Measurements from ENCODE around the gene TBC1D1. TPM values are rescaled to one million over a fixed set of nuclear protein-coding genes. Genes with fewer than 3 reads are reported as not detected.

TBC1D1 gene
- total RNA-seq, 1 donor from 2014 or later, result 131 TPM

GRCh38 chr4:37998226-37998625 is 107.3 kb downstream of the TBC1D1 start:
- intact Hi-C loops (cut with DNase I), result no loop called here
- ATAC-seq (no peak), DNase-seq (ENCODE audit: missing footprints) (no peak)

DNA sequence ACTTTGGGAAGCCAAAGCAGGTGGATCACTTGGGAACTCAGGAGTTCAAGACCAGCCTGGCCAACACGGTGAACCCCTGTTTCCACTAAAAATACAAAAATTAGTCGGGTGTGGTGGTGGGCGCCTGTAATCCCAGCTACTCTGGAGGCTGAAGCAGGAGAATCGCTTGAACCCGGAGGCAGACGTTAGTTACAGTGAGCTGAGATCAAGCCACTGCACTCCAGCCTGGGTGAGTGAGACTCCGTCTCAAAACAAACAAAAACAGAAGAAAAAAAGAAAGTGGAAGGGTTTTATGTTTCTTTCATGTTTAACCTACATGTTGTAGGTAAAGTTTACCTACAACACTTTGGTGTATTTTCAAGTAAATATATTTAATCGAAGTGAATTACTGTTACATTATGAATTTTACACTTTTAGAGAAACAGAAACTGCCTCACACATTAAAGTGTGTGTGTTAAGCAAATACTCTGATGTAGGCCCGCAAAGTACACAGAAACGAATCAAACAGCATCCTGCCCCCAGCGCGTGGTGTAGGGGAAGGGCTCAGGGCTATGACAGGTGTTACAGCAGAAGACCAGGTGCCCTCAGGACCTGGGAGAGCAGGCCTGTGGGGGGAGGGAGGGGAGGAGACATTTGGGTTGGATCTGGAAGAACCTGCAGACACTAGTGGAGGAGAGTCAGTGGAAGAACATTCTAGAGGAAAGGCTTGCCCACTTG is 108.3 kb downstream of the TBC1D1 start:
- intact Hi-C loops (cut with DNase I), result no loop called here
- DNase-seq (ENCODE audit: missing footprints) (no peak), ATAC-seq (no peak)

DNA sequence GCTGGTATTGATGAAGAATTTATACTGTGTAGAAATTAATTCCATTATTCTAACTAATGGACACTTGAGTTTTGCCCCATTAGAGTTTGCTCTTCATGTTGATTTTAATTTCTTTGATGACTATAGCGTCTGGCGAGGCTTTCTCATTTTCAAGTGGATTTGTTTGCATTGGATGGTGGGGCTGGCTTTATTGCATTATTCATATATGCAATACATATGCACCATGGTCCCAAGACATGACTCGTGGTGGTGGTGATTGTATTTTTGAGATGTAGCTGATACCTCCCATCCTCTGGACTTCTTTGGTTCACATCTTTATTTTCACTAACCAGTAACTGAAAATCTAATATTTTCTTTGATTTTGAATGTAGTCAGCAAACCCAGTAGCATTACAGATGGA is 109.1 kb downstream of the TBC1D1 start:
- ATAC-seq, result no peak
- DNase-seq (ENCODE audit: missing footprints), result no peak
- intact Hi-C loops (cut with DNase I), result no loop called here

- DNase-seq (ENCODE audit: missing footprints), result no peak
- ATAC-seq, result no peak
- intact Hi-C loops (cut with DNase I), result no loop called here
These were observed 111.0 kb downstream of the TBC1D1 start for GRCh38 chr4:38001927-38002326.

- intact Hi-C loops (cut with DNase I), result no loop called here
- no peak for DNase-seq (ENCODE audit: missing footprints)
- ATAC-seq, result no peak
These were observed 111.7 kb downstream of the TBC1D1 start for GRCh38 chr4:38002451-38003071.

DNA sequence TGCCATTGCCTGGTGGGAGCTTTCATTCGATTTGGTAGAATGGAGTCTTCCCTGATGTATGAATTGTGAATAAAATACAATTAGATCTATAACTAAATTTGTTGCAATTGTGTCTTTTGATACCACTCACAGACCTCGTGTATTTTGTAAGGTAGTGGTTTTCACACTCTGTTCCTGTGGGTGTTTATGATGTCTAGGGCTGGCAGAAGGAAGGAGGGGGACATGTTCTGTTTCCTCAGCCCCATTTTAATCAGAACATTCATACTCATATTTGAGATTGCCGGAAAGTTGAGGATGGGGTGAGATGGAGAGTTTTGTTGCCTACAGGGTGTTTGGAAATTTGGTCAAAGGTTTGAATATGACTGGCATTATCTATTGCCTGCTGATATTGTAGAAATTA is 112.2 kb downstream of the TBC1D1 start:
- ATAC-seq (no peak), DNase-seq (ENCODE audit: missing footprints) (no peak)
- intact Hi-C loops (cut with DNase I), result no loop called here

- DNase-seq (ENCODE audit: missing footprints), result no peak
- intact Hi-C loops (cut with DNase I), result no loop called here
- ATAC-seq, result no peak
These were observed 112.7 kb downstream of the TBC1D1 start for GRCh38 chr4:38003628-38004027.

DNA sequence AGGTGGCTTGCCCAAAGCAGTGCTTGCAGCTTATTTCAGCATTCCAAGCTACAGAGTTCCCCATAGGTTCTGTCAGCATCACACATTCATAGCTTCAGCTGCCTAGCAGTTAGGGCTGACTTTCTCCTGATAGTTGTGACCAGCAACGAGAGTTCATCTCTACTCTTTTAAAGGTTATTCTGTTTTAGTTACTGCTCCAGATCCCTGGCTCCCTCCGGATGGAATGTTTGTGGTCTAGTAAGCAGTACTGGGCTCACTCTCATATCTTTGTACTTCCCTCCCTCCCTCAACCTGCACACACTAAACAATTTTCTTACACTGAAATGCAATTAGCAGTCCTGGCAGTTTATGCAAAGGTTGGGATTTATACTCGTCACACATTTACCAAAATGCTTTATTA is 113.2 kb downstream of the TBC1D1 start:
- no peak for ATAC-seq
- intact Hi-C loops (cut with DNase I), result no loop called here
- DNase-seq (ENCODE audit: missing footprints), result no peak

- intact Hi-C loops (cut with DNase I), result no loop called here
- DNase-seq (ENCODE audit: missing footprints) (no peak), ATAC-seq (no peak)
These were observed 114.0 kb downstream of the TBC1D1 start for GRCh38 chr4:38004887-38005286.

GRCh38 chr4:38005637-38006036 is 114.8 kb downstream of the TBC1D1 start:
- ATAC-seq, result no peak
- intact Hi-C loops (cut with DNase I), result no loop called here
- no peak for DNase-seq (ENCODE audit: missing footprints)

GRCh38 chr4:38007645-38008044 is 116.8 kb downstream of the TBC1D1 start:
- intact Hi-C loops (cut with DNase I), result no loop called here
- ATAC-seq (no peak), DNase-seq (ENCODE audit: missing footprints) (no peak)

GRCh38 chr4:38008571-38009021 is 117.7 kb downstream of the TBC1D1 start:
- intact Hi-C loops (cut with DNase I), result no loop called here
- no peak for DNase-seq (ENCODE audit: missing footprints)
- ATAC-seq, result no peak

- DNase-seq (ENCODE audit: missing footprints) (no peak), ATAC-seq (no peak)
- intact Hi-C loops (cut with DNase I), result no loop called here
These were observed 118.5 kb downstream of the TBC1D1 start for GRCh38 chr4:38009421-38009820.

DNA sequence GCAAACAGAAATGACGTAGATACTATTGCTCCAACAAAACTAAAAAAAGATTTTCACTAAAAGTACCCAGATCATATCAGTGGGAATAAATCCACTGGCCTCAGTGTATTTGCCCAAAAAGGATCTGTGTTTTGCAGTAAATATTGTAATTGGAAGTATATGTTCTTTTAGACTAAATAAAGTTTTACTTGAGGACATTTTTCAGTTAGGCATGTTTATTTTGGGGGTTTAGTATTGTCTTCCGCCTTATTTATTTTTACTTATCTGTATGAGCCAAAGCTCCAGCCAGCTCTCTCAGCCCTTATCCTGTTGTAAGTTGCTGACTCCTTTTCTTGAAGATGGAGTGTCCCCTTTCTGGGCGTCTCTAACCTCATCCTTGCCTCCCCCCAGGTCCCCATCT is 119.1 kb downstream of the TBC1D1 start:
- no peak for ATAC-seq
- intact Hi-C loops (cut with DNase I), result no loop called here
- no peak for DNase-seq (ENCODE audit: missing footprints)

- DNase-seq (ENCODE audit: missing footprints) (no peak), ATAC-seq (no peak)
- intact Hi-C loops (cut with DNase I), result no loop called here
These were observed 120.8 kb downstream of the TBC1D1 start for GRCh38 chr4:38011511-38012162.

GRCh38 chr4:38013461-38014366 is 122.8 kb downstream of the TBC1D1 start:
- DNase-seq (ENCODE audit: missing footprints) (peak; percentile 83), ATAC-seq (peak; percentile 86)
- intact Hi-C loops (cut with DNase I), result no loop called here

DNA sequence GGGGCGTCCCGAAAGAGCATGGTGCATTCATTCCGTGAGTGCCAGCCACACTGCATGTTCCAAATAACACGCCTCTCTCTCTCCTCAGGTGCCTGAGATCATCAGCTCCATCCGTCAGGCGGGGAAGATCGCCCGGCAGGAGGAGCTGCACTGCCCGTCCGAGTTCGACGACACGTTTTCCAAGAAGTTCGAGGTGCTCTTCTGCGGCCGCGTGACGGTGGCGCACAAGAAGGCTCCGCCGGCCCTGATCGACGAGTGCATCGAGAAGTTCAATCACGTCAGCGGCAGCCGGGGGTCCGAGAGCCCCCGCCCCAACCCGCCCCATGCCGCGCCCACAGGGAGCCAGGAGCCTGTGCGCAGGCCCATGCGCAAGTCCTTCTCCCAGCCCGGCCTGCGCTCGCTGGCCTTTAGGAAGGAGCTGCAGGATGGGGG is 123.6 kb downstream of the TBC1D1 start:
- intact Hi-C loops (cut with DNase I), result no loop called here
- peak; percentile 67 for DNase-seq (ENCODE audit: missing footprints)
- ATAC-seq, result peak; percentile 14

DNA sequence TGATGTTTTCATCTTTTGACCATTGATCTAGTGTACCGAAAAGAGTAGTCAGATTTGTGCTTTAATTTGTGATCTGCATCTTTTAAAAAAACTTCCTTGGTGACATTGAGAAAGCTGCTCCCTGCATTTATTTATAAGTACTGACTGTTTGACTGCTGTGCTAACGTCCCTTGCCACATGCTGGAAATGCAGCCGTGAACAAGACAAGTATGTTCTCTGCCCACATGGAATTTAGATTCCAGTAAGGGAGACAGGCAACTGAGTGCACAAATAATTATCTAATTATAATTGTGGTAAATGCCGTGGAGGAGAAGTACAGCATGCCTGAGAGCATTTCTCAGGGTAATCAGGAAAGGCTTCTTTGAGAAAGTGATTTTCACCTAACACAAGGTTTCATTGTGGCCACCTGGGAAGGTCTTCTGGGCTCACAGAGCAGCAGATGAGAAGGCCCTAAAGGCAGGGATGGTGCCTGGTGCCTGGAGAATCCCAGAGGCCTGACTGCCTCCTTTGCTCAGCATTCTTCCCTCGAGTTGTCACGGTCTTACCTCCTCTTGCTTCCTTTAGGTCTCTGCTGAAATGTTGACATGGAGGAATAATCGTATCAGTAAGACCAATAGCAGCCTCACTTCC is 125.1 kb downstream of the TBC1D1 start:
- ATAC-seq (no peak), DNase-seq (ENCODE audit: missing footprints) (no peak)
- intact Hi-C loops (cut with DNase I), result loop anchor here (5.0 kb wide), 1 partner anchor 124 kb away; the partner anchor contains the start of gene TBC1D1

DNA sequence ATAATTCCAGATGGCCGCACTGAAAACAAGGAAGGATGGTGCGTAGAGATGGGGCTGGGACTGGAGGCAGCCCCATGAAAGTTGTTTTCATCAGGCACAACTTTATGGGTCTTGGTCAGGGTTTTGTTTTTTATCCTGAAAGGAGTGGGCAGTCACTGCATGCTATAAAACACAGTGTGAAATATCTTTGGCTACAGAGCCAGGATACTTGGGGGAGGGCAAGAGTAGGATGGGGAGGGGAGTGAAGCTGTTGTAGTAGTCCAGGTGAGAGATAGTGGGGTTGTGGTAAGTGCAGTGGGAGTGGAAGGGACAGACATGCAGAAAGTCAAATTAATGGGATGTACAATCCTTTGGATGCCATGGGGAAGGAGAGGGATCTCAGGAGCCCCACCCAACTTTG is 125.8 kb downstream of the TBC1D1 start:
- DNase-seq (ENCODE audit: missing footprints) (no peak), ATAC-seq (no peak)
- intact Hi-C loops (cut with DNase I), result loop anchor here (5.0 kb wide), 1 partner anchor 124 kb away; the partner anchor contains the start of gene TBC1D1
